DND-41 (cell line): ENCODE measurements around the gene PTPRN2.

Experiments used
- ATAC-seq: fragments of 200-7000 bp; cut with Tn5 transposase; 3 replicates; pipeline ENCODE4 v1.9.1; 2021; ENCODE audit warnings: low read depth; ENCODE audit not compliant: insufficient read depth
- DNase-seq: peaks from one replicate; pipeline ENCODE4 v3.0.0-alpha.2; 2020
- H2AFZ ChIP-seq: 2 replicates; pipeline ENCODE4 v1.6.0; 2012; ENCODE audit warnings: low read depth, low read length
- H3K27ac ChIP-seq: 2 replicates; pipeline ENCODE4 v1.5.1; 2012; ENCODE audit warnings: low read length, inconsistent platforms
- H3K27me3 ChIP-seq: fragments of 200-600 bp; sonication (generic); 2 replicates; pipeline ENCODE4 v1.6.0; 2012; ENCODE audit warnings: low read length, mild to moderate bottlenecking, inconsistent platforms; ENCODE audit not compliant: insufficient read depth, poor library complexity
- H3K36me3 ChIP-seq: 2 replicates; pipeline ENCODE4 v1.5.1; 2012; ENCODE audit warnings: low read length, inconsistent platforms; ENCODE audit not compliant: insufficient read depth
- H3K4me1 ChIP-seq: 2 replicates; pipeline ENCODE4 v1.5.1; 2012; ENCODE audit warnings: mild to moderate bottlenecking, low read length; ENCODE audit not compliant: insufficient read depth
- H3K4me2 ChIP-seq: 2 replicates; pipeline ENCODE4 v1.6.0; 2012; ENCODE audit warnings: mild to moderate bottlenecking, moderate library complexity, low read length, inconsistent platforms; ENCODE audit not compliant: insufficient read depth
- H3K4me3 ChIP-seq, 2 experiments: fragments of 200-600 bp in 1 of 2; shearing (Covaris generic) in 1 of 2; 2 replicates each; pipeline ENCODE4 v1.5.1; 2012 to 2016; ENCODE audit warnings: inconsistent platforms in 2 of 2, low read length in 2 of 2, mild to moderate bottlenecking in 2 of 2, low read depth in 1 of 2, moderate library complexity in 1 of 2
- H3K79me2 ChIP-seq: 2 replicates; pipeline ENCODE4 v1.6.0; 2012; ENCODE audit warnings: low read length, inconsistent platforms; ENCODE audit not compliant: insufficient read depth
- H3K9ac ChIP-seq: 2 replicates; pipeline ENCODE4 v1.6.0; 2012; ENCODE audit warnings: low read depth, mild to moderate bottlenecking, inconsistent platforms, low read length, moderate library complexity
- H3K9me3 ChIP-seq: 2 replicates; pipeline ENCODE4 v1.5.1; 2012; ENCODE audit warnings: low read length, moderate library complexity, mild to moderate bottlenecking, inconsistent platforms; ENCODE audit not compliant: insufficient read depth, severe bottlenecking
- H4K20me1 ChIP-seq: 2 replicates; pipeline ENCODE4 v1.6.0; 2012; ENCODE audit warnings: low read length; ENCODE audit not compliant: insufficient read depth
- CTCF ChIP-seq: IDR thresholded peaks from 2 replicates; pipeline ENCODE4 v1.5.1; 2012; ENCODE audit warnings: borderline replicate concordance, low read length, moderate library complexity, mild to moderate bottlenecking; ENCODE audit not compliant: poor library complexity, severe bottlenecking; ENCODE audit errors: extremely low read depth
- EZH2 ChIP-seq: IDR thresholded peaks from 3 replicates; pipeline ENCODE4 v1.6.1; 2012; ENCODE audit warnings: borderline replicate concordance, low read depth, mild to moderate bottlenecking, moderate library complexity, low read length, inconsistent platforms; ENCODE audit not compliant: severe bottlenecking

PTPRN2 gene

GRCh38 chr7:158369866-158370265 lies 217.8 kb downstream of the PTPRN2 start:
- H3K36me3 ChIP-seq = no peaks in the 10 kb centered on the region
- no peaks in the 10 kb centered on the region for H3K27me3 ChIP-seq
- H3K4me2 ChIP-seq = no peak overlapping the region
- DNase-seq = no peak
- H2AFZ ChIP-seq = no peak overlapping the region
- TF ChIP-seq CTCF (no peak), EZH2 (no peak)
- H3K4me1 ChIP-seq = no peaks in the 10 kb centered on the region
- no peak overlapping the region for H3K4me3 ChIP-seq
- no peak for ATAC-seq
- H3K9ac ChIP-seq = no peak overlapping the region
- no peaks in the 10 kb centered on the region for H3K79me2 ChIP-seq
- H4K20me1 ChIP-seq = no peaks in the 10 kb centered on the region; the same call in 1 of the 2 replicates
- H3K9me3 ChIP-seq = no peaks in the 10 kb centered on the region
- H3K27ac ChIP-seq = no peak overlapping the region

- Histone ChIP-seq H3K4me1 (no peaks in the 10 kb centered on the region), H3K9ac (no peak overlapping the region), H3K36me3 (no peaks in the 10 kb centered on the region), H4K20me1 (no peaks in the 10 kb centered on the region; the same call in 1 of the 2 replicates), H3K27ac (no peak overlapping the region), H2AFZ (no peak overlapping the region), H3K4me2 (no peak overlapping the region), H3K27me3 (no peaks in the 10 kb centered on the region), H3K9me3 (no peaks in the 10 kb centered on the region), H3K4me3 (no peak overlapping the region), H3K79me2 (no peaks in the 10 kb centered on the region)
- TF ChIP-seq CTCF (no peak), EZH2 (no peak)
- ATAC-seq (no peak), DNase-seq (no peak)
Measured at GRCh38 chr7:158369290-158369689, 218.3 kb downstream of the PTPRN2 start.

- Histone ChIP-seq H3K9ac (no peak overlapping the region), H3K79me2 (no peaks in the 10 kb centered on the region), H3K27me3 (no peaks in the 10 kb centered on the region), H3K27ac (no peak overlapping the region), H3K4me3 (no peak overlapping the region), H3K36me3 (no peaks in the 10 kb centered on the region), H2AFZ (no peak overlapping the region), H4K20me1 (no peaks in the 10 kb centered on the region; the same call in 1 of the 2 replicates), H3K4me2 (no peak overlapping the region), H3K4me1 (no peaks in the 10 kb centered on the region), H3K9me3 (no peaks in the 10 kb centered on the region)
- no peak for TF ChIP-seq EZH2
- no peak for TF ChIP-seq CTCF
- ATAC-seq (no peak), DNase-seq (no peak)
Measured at GRCh38 chr7:158368449-158368848, 219.2 kb downstream of the PTPRN2 start.

GRCh38 chr7:158367634-158367982 lies 220.0 kb downstream of the PTPRN2 start:
- Histone ChIP-seq H2AFZ (no peak overlapping the region), H4K20me1 (no peaks in the 10 kb centered on the region; the same call in 1 of the 2 replicates), H3K27ac (no peak overlapping the region), H3K4me2 (no peak overlapping the region), H3K27me3 (no peaks in the 10 kb centered on the region), H3K4me1 (no peaks in the 10 kb centered on the region), H3K36me3 (no peaks in the 10 kb centered on the region), H3K4me3 (no peak overlapping the region), H3K79me2 (no peaks in the 10 kb centered on the region), H3K9ac (no peak overlapping the region), H3K9me3 (no peaks in the 10 kb centered on the region)
- no peak for TF ChIP-seq EZH2
- TF ChIP-seq CTCF = no peak
- ATAC-seq = no peak
- DNase-seq = no peak
